ENCODE data around the gene KRTAP16-1.
"Not testable (repeated sequence)": the region's sequence is repeated elsewhere in the genome, so short reads cannot be mapped to it uniquely, and the experiment has no call there.

Gene KRTAP16-1, protein sequence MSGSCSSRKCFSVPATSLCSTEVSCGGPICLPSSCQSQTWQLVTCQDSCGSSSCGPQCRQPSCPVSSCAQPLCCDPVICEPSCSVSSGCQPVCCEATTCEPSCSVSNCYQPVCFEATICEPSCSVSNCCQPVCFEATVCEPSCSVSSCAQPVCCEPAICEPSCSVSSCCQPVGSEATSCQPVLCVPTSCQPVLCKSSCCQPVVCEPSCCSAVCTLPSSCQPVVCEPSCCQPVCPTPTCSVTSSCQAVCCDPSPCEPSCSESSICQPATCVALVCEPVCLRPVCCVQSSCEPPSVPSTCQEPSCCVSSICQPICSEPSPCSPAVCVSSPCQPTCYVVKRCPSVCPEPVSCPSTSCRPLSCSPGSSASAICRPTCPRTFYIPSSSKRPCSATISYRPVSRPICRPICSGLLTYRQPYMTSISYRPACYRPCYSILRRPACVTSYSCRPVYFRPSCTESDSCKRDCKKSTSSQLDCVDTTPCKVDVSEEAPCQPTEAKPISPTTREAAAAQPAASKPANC

DNA sequence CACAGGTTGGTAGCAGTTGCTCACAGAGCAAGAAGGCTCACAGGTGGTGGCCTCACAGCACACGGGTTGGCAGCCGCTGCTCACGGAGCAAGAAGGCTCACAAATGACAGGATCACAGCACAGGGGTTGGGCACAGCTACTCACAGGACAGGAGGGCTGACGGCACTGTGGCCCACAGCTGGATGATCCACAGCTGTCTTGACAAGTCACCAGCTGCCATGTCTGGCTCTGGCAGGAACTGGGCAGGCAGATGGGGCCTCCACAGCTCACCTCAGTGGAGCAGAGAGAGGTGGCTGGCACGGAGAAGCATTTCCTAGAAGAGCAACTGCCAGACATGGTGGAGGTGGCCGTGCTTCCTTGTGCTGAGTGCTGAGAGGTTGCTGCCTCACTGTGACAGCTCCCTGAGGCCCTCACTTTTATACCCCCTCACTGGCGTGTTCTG lies at the start of gene KRTAP16-1:
Gene KRTAP16-1, minus strand, starts transcription at position 392 of the 442 bp plus-strand sequence. Its CDS starts 56 bp downstream, at position 336.
- DNase-seq (ENCODE audit: low read depth, low spot score): peak; percentile 11

- no peak for DNase-seq (ENCODE audit: low read depth, low spot score)
Observed at GRCh38 chr17:41354536-41354935, 45.4 kb upstream of the KRTAP16-1 start.

DNA sequence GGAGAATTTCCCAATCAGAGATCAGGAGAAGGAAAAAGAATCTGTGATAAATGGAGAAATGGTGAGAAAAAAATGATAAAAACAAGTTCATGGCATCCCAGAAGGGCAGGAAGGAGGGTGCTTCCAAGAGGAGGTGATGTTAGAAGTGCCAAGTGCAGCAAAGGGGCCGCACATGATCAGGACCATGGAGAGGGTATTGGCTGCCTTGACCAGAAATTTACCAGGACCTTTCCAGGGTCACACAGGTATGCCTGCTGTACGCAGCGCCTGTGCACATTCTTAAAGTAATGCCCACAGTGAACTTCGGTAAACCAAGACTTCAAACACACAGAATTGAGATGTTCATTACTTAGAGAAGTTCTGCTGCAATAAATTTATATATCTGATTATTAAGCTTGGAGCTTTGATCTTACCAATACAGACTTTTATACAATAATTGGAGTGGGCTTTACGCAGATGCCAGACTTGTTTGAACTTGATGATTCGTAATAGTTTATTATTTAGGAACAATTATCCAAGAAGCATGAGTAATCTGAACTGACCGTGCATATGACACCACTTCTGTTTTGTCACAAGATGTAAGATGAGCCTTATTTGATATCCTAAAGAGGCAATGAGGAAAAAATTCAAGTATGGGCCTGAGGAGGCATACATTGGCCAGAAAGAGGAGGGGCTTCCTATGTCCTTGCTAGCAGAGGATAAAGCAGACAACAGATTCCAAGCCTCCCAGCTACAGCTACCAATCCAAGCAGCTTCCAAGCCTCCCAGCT lies 43.7 kb upstream of the KRTAP16-1 start:
- no peak for DNase-seq (ENCODE audit: low read depth, low spot score)

GRCh38 chr17:41351177-41351576 lies 42.1 kb upstream of the KRTAP16-1 start:
- DNase-seq (ENCODE audit: low read depth, low spot score): no peak

- not testable (repeated sequence) for DNase-seq (ENCODE audit: low read depth, low spot score)
Observed at GRCh38 chr17:41350381-41350878, 41.3 kb upstream of the KRTAP16-1 start, which contains the start of gene KRT33A. Gene KRT33A (minus strand): TSS chr17:41350828. CDS start chr17:41350767, 61 bp downstream.

DNA sequence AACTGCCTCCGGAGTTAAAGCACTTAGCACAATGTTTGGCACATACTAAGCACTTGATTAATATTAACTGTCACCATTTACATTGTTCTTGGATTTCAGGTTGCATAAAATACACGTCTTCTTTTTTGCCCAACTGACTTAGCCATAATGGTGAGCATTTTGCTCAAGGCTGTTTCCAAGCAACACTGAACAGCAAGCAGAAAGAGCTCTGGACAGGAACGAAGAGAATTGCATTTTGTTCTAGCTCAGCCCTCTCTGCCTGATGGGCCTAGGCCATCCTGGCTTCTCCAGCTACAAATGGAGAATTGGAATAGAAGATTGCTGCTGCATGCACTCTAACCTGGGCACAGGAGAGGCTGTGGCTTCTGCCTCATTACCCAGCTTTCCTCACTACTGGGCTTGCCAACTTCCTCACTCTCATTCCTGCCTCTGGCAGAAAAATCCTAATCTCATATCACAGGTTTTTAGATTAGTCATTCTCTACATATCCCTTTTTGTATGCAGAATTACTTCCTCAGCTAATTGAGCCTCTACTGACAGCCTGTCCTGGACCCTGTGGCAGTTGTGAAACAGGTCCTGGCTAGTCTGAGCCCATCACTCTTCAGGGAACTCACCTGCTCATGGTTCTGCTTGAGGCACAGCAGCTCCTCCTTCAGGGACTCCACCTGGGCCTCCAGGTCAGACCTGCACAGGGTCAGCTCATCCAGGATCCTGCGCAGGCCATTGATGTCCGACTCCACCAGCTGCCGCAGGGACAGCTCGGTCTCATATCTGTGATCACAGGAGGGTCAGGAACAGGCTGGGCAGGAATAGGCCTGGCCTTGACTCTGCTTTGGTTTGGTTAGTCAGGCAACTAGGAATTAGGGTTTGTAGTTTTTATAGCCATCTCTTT lies 39.0 kb upstream of the KRTAP16-1 start:
- DNase-seq (ENCODE audit: low read depth, low spot score): no peak

GRCh38 chr17:41346421-41346820 lies 37.3 kb upstream of the KRTAP16-1 start:
- not testable (repeated sequence) for DNase-seq (ENCODE audit: low read depth, low spot score)

DNA sequence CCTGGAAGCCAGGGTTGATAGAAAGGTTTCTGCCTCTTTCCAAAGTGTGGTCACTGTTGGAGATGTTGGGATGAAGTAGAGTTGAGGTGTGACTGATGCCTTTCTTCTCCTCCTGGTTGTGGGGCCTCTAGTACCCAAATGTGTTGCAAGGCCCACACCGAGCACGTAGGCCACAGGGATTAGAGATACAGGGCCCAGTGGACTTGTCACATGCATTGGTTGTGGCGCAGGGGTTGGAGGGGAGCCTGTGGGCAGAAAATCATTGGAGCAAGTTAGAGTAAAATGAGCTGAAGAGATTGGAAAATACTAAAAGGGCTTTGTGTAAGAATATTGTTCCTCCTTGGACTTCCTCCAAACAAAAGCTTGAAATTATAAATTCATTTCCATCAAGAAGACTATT lies 36.9 kb upstream of the KRTAP16-1 start:
- no peak for DNase-seq (ENCODE audit: low read depth, low spot score)

DNA sequence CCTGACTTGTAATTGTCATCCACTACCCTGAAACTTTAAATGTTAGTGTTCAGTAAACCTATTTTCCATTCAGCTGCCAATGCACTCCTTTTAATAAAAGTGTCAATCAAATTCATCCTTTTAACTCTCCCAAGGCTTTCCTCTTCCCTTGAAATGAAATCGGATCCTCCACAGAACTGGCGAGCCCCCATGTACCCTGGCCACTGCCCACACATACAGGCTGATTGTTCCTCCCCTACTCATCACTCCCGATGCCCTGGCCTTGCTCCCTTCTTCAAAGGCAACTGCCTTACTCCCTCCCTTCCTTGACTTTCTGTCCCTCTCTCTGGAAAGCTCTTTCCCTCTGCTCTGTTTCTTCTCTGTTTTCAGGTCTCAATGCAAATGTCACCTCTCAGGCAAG lies 33.9 kb upstream of the KRTAP16-1 start:
- no peak for DNase-seq (ENCODE audit: low read depth, low spot score)

- no peak for DNase-seq (ENCODE audit: low read depth, low spot score)
Observed at GRCh38 chr17:41340934-41341861, 32.1 kb upstream of the KRTAP16-1 start.

- DNase-seq (ENCODE audit: low read depth, low spot score): no peak
Observed at GRCh38 chr17:41340494-41340893, 31.4 kb upstream of the KRTAP16-1 start.

DNA sequence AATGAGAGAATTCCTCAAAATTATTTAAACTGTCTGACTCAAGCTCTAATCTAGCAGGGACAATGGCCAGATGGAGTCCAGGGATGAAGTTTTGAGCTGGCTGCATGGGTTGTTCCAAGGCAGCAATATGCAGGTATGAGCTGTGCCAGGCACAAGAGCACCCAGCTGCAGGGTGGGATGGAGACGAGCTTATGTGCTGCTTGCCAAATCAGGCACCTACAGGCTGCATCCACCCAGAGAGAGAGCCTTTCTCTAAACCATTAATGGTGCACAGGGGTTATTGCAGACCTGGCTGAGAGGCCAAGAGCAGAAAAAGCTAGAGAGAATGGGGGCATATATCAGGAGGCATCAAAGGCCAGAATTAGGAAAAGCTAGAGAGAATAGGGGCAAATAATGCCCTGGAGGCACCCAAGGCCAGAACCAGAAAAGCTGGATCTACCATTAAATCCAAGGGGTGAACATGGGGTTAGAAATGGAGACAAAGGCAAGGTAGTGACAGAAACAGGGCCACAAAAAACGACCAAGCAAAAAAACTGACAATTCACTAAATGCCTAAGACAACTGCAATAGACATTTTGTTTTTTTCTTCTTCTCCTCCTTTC lies 30.6 kb upstream of the KRTAP16-1 start:
- no peak for DNase-seq (ENCODE audit: low read depth, low spot score)

DNA sequence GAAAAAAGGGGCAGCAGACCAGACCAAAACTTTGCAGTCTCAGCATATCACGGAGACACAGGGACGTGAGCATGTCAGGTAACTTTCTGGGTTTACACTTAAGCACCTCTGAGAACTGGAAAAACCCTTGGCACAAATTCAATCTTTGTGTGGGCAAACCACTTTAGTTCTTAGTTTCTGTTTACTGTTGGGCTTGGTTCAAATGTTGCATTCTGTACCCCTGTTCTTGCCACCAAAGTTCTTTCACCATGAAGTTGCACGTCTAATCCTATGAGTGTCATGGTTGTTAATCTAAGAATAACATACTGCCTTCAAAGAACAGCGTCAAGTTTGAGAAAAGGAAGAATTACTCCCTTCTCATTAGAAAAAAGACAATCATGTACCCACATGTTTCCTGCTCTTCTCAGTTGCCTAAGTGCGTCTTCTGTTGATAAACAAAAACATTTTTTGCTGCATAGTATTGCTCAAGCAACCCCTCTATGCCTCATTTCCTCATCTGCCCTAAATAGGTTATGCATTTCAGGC lies 29.9 kb upstream of the KRTAP16-1 start:
- no peak for DNase-seq (ENCODE audit: low read depth, low spot score)

GRCh38 chr17:41335747-41336146 lies 26.6 kb upstream of the KRTAP16-1 start:
- DNase-seq (ENCODE audit: low read depth, low spot score): no peak

DNA sequence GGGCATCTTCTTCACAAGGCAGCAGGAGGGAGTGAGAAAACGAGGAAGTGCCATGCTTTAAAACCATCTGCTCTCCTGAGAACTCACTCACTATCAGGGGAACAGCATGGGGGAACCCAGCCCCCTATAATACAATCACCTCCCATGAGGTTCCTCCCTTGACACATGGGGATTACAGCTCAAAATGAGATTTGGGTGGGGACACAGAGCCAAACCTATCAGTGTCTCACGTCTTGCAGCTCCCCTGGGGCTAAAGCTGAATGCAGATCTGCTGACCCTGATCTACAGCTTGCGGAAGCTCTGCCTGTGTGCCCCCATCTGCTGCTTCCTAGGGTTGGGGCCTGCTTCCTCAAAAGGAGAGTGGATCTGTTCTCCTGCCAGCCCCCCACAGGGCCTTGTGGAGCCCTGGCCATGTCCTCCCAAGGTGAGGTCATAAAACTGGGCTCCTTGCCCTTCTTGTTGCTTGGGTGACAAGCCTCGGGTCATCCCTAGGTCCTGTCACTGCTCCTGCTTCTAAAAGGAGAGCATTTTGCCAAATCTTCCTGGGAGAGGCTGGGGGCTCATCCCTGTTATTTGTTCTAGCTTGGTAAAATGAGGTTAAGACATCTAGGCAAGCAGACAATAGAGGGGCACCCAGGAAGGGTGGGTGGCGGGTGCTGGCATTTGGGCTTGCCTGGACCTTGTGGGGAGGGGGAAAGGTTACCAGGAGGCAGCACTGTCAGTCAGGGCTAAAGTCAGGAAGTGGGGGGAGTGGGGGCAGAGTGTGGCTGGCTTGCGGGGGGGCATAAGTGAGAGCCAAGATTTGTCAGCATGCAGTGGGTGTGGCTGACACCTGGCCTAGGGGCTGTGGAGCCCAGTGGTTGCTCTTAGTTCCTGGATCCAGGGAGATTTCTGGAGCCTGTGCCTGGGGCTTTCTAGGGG lies 25.5 kb upstream of the KRTAP16-1 start:
- DNase-seq (ENCODE audit: low read depth, low spot score): no peak

DNA sequence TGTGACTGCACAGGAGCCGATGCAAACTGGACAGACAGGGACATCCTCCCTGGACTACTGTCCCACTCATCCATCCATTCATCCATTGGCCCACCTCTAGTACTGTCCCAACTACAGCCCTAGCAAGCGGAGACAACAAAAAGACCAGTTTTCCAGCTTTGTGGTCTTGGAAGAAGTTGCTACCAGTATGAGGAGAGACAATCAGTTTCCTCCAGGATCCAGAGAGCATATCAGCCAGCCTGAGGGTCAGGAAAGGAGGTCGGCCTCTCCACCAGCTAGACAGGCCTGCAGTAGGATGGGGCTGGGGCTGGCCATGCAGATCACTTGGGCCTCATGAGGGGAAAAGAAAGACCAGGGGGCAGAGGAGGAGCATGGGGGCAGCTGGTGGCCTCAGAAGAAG lies 24.7 kb upstream of the KRTAP16-1 start:
- no peak for DNase-seq (ENCODE audit: low read depth, low spot score)

DNA sequence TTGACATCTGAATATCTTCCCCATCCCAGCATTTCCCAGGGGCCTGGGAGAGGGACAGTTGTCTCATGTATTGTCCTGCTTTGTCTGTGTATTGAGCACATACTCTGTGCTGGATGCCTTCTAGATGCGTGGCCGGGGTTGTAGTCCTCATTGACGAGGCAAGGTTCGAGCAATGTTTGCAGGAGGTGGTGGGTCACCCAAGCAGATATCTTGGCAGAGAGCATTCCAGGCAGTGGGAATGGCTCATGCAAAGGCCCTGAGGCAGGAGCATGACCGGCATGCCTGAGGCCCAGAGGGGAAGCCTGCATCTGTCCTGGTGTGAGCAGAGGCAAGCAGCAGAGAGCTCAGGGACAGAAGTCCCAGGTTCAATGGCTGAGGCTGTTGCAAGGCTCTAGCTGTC lies 24.0 kb upstream of the KRTAP16-1 start:
- no peak for DNase-seq (ENCODE audit: low read depth, low spot score)

DNA sequence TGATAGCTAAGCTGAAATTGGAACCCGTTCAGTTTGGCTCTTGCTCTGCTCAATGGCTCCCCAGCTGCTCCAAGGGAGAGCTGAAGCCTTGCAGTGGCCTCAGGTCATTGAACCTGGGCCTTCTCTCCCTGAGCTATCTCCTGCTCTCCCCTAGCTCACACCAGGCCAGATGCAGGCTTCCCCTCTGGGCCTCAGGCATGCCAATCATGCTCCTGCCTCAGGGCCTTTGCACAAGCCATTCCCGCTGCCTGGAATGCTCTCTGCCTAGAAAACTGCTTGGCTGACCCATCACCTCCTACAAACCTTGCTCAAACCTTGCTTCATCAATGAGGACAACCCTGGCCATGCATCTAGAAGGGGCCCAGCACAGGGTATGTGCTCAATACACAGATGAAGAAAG lies 23.1 kb upstream of the KRTAP16-1 start:
- DNase-seq (ENCODE audit: low read depth, low spot score): no peak

All from activated CD4-positive, CD25-positive, alpha-beta regulatory T cell treated with anti-CD3 and anti-CD28 coated beads, Interleukin-2, amount 50 U/mL, for 16 hours (primary cell).